Nephron progenitor cell (in vitro differentiated cells): ENCODE results near the gene INO80B.

ENCODE experiments used
- DNase-seq: peaks from one replicate; pipeline ENCODE4 v3.0.0; 2021
- H3K27ac Mint-ChIP-seq: 2 replicates; pipeline ENCODE4 v1.8.0; 2021; ENCODE audit warnings: mild to moderate bottlenecking, moderate library complexity, mixed read lengths
- H3K27me3 Mint-ChIP-seq: 2 replicates; pipeline ENCODE4 v1.8.0; 2021; ENCODE audit warnings: mild to moderate bottlenecking, low read depth, mixed read lengths; ENCODE audit not compliant: poor library complexity
- H3K36me3 Mint-ChIP-seq: 2 replicates; pipeline ENCODE4 v1.8.0; 2021; ENCODE audit warnings: low read depth, mixed read lengths
- H3K4me1 Mint-ChIP-seq: 2 replicates; pipeline ENCODE4 v1.8.0; 2021; ENCODE audit warnings: mixed read lengths
- H3K4me3 Mint-ChIP-seq: 2 replicates; pipeline ENCODE4 v1.8.0; 2021; ENCODE audit warnings: mild to moderate bottlenecking, moderate library complexity, mixed read lengths
- H3K9me3 Mint-ChIP-seq: 2 replicates; pipeline ENCODE4 v1.8.0; 2021; ENCODE audit warnings: mild to moderate bottlenecking, moderate library complexity, mixed read lengths
- CTCF ChIP-seq: fragments of 200-600 bp; sonication (generic); IDR thresholded peaks from 2 replicates; pipeline ENCODE4 v1.5.0; 2021; ENCODE audit warnings: antibody characterized with exemption

INO80B gene

DNA sequence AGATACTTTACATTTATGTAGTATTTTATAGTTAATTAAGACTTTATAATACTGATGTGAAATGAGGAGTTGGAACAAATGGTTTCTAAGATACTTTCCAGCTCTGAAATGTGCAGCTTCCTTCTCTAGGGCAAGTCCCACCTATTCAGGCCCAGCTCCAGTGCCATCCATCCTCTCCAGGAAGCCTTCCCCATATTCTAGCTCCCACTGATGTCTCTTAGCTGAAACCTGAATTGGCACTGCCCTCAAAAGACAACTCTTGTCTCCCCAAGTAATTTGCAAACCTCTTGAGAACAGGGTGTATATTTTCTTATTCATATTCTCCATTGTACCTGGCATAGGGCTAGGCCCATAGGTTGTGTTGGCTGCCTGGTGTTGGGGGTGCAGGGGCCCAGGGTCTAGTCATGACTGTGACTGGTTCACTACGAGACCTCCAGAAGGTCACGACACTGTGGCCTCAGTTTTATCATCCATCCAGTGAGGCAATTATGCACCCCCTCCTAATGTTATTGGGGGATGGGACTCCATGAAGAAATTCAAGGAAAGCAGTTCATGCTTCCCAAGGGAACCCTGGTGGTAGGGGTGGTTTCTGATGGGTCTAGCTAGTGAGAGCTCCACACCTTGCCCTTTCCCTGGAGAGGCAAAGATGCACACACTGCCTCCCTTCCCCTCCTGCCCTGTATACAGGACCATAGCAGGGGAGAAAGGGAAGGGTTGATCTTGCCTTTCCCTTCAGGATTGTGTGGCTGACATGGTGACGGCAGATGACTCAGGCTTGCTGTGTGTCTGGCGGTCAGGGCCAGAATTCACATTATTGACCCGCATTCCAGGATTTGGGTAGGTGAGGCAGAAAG is 30.5 kb upstream of the INO80B start:
- no peak for DNase-seq
- Mint-ChIP-seq H3K9me3 (no peaks in the 10 kb centered on the region), H3K36me3 (peaks cover 33% of the 10 kb centered on the region), H3K4me1 (peaks cover 45% of the 10 kb centered on the region), H3K27ac (peak overlapping the region; percentile 94), H3K4me3 (peak overlapping the region; percentile 22), H3K27me3 (peaks cover 24% of the 10 kb centered on the region)
- TF ChIP-seq CTCF, result no peak

GRCh38 chr2:74424995-74425406 is 29.9 kb upstream of the INO80B start:
- H3K9me3 Mint-ChIP-seq, result no peaks in the 10 kb centered on the region
- H3K4me1 Mint-ChIP-seq, result peaks cover 49% of the 10 kb centered on the region
- no peak for TF ChIP-seq CTCF
- H3K4me3 Mint-ChIP-seq, result no peak overlapping the region
- H3K36me3 Mint-ChIP-seq, result peaks cover 39% of the 10 kb centered on the region
- DNase-seq, result no peak
- peak overlapping the region; percentile 96 for H3K27ac Mint-ChIP-seq
- H3K27me3 Mint-ChIP-seq, result peaks cover 21% of the 10 kb centered on the region

DNA sequence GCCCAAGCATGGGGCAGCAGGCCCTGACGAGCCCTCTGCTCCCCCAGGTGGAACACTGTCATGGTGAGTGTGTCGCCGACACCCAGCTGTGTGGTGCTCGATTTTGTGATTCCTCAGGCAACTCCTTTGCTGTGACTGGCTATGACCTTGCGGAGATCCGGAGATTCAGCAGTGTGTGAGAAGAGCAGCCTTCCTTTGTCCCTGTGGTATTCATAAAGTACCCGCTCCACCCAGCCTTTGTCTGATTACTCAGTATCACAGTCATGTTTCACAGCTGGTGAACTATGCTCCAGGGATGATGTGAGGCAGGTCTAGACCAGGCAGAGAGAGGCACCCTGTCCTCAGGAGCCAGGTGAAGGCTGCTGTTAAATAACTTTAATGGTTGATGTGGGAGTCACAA is 29.4 kb upstream of the INO80B start:
- Mint-ChIP-seq H3K27ac (peak overlapping the region; percentile 96), H3K4me3 (no peak overlapping the region), H3K9me3 (no peaks in the 10 kb centered on the region), H3K27me3 (peaks cover 16% of the 10 kb centered on the region), H3K36me3 (peaks cover 42% of the 10 kb centered on the region), H3K4me1 (peaks cover 49% of the 10 kb centered on the region)
- no peak for DNase-seq
- TF ChIP-seq CTCF, result no peak

GRCh38 chr2:74426181-74426758 is 28.6 kb upstream of the INO80B start:
- H3K4me1 Mint-ChIP-seq, result peaks cover 50% of the 10 kb centered on the region
- H3K27ac Mint-ChIP-seq, result peak overlapping the region; percentile 96
- H3K36me3 Mint-ChIP-seq, result peaks cover 42% of the 10 kb centered on the region
- DNase-seq, result no peak
- no peaks in the 10 kb centered on the region for H3K9me3 Mint-ChIP-seq
- peaks cover 11% of the 10 kb centered on the region for H3K27me3 Mint-ChIP-seq
- H3K4me3 Mint-ChIP-seq, result no peak overlapping the region
- TF ChIP-seq CTCF, result no peak

GRCh38 chr2:74427551-74427950 is 27.3 kb upstream of the INO80B start:
- Mint-ChIP-seq H3K4me1 (peaks cover 41% of the 10 kb centered on the region), H3K4me3 (no peak overlapping the region), H3K27ac (peak overlapping the region; percentile 78), H3K9me3 (no peaks in the 10 kb centered on the region), H3K36me3 (peaks cover 51% of the 10 kb centered on the region), H3K27me3 (peaks cover 7% of the 10 kb centered on the region)
- no peak for TF ChIP-seq CTCF
- DNase-seq, result no peak
